ENCODE measurements around the gene FAM83E.
A peak's percentile ranks its signal among the peaks of the same experiment; 100 is the strongest.

The FAM83E gene

GRCh38 chr19:48627201-48627864 is 12.5 kb upstream of the FAM83E start:
- no peak for TF ChIP-seq CTCF (IDR thresholded peaks at IDR 0.05; ENCODE audit: control insufficient read depth, extremely low read depth, insufficient read depth)
- DNase-seq (ENCODE audit: low read depth) = no peak
- H3K4me3 ChIP-seq (ENCODE audit: low read depth, low read length) = no peak overlapping the region

GRCh38 chr19:48625891-48626327 is 11.0 kb upstream of the FAM83E start:
- no peak overlapping the region for H3K4me3 ChIP-seq (ENCODE audit: low read depth, low read length)
- no peak for TF ChIP-seq CTCF (IDR thresholded peaks at IDR 0.05; ENCODE audit: control insufficient read depth, extremely low read depth, insufficient read depth)
- no peak for DNase-seq (ENCODE audit: low read depth)

- peak overlapping the region; percentile 64 for H3K4me3 ChIP-seq (ENCODE audit: low read depth, low read length)
- no peak for TF ChIP-seq CTCF (IDR thresholded peaks at IDR 0.05; ENCODE audit: control insufficient read depth, extremely low read depth, insufficient read depth)
- no peak for DNase-seq (ENCODE audit: low read depth)
Measured at GRCh38 chr19:48624791-48625723, 10.2 kb upstream of the FAM83E start.

DNA sequence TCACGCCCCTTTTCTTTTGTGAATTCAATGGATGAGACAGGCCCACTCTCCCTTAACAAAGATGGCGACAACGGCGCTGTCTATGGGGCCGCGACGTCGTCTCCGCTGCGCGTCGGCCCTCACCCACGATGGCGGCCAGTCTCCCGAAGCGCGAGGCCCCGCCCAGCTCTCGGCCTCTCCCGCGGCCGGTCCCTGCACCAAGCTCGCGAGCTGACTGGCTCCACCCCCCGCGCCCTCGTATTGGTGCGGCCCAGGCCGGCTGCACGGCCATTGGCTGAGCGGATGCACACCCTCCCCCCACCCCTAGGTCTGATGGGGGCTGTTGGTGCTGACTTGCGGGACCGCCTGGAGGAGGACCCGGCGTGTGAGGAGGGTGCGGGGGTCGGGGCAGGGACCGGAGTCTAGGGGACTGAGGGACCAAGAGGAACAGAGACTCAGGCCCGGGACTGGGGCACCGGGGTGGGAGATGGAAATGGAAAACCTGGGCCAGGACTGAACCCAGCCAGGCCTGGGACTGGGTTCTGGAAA is 9.3 kb upstream of the FAM83E start:
- no peak for DNase-seq (ENCODE audit: low read depth)
- peak overlapping the region; percentile 64 for H3K4me3 ChIP-seq (ENCODE audit: low read depth, low read length)
- no peak for TF ChIP-seq CTCF (IDR thresholded peaks at IDR 0.05; ENCODE audit: control insufficient read depth, extremely low read depth, insufficient read depth)

DNA sequence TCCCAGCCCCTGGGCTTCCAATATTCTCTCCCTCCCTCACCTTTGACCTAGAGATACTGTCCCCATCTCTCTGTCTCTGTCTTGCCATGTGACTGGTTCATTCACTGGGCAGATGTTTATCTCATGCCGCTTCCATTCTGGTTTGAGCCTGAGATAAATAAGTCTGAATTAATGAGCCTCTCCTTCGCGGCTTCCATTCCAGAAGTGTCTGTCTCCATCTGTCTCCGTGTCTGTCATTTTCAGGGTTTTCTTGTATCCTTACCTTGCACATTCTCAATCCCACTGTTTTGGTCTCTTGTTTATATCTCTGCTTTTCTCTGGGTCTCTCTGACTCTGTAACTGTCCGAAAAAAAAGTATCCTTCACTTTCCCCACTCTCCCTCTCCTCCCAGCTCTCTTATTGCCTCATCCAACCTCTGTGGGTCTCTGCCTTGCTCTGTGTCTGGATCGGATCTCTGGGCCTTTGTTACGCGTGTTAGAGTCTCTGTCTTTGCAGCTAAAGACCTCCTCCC is 8.7 kb upstream of the FAM83E start:
- DNase-seq (ENCODE audit: low read depth) = no peak
- no peak for TF ChIP-seq CTCF (IDR thresholded peaks at IDR 0.05; ENCODE audit: control insufficient read depth, extremely low read depth, insufficient read depth)
- H3K4me3 ChIP-seq (ENCODE audit: low read depth, low read length) = peak overlapping the region; percentile 30

DNA sequence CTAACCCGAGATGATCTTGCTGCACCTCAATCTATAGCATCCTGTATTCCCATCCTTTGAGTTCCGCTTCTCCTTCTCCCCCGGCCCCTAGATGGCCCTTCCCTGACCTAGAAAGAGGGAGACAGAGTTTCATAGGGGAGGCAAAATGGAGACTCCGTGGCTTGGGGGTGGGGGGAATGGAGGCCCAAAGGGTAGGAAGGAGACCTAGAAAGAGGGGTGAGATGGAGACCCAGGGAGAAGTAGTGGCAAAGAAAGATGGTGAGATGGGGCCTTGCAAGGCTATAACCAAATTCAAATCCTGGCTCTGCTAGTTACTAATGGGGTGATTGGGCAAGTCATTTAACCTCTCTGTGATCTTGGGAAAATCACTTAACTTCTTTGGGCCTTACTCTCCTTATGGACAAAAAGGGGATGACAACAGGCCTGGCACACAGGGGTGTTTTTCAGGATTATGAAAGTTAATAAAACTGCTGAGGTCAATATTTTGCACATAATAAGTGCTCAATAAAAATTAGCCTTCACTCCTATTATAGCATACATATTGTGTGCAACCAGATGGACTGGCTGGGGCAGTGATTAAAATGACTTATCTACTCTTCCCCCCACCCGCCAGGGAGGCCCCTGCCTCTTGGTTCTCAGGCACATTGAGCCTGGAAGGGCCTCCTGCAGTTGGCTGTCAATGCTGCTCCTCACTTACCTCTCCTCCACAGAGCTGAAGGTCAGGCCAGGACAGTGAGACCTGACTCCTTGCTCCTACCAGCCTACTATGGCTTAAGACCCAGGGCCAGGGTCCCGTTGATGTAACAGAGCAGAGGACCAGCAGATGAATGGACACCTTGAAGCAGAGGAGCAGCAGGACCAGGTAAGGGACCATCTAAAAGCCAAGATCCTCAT is 5.1 kb upstream of the FAM83E start:
- peak overlapping the region; percentile 91 for H3K4me3 ChIP-seq (ENCODE audit: low read depth, low read length)
- DNase-seq (ENCODE audit: low read depth) = no peak
- TF ChIP-seq CTCF (IDR thresholded peaks at IDR 0.05; ENCODE audit: control insufficient read depth, extremely low read depth, insufficient read depth) = no peak

Measured in LNCaP clone FGC (cell line).